IMR-90 (cell line): Measurements from ENCODE around the gene SPATC1L. TPM values are rescaled to one million over a fixed set of nuclear protein-coding genes. Genes with fewer than 3 reads are reported as not detected.

ENCODE experiments used
- ATAC-seq: fragments of 200-7000 bp; cut with Tn5 transposase; 2 replicates; pipeline ENCODE4 v1.9.1; 2020; ENCODE audit warnings: low read depth, mild to moderate bottlenecking, moderate library complexity
- BruUV-seq: library from RNA; stranded (reverse); fragments of 400-500 nt; replicated peaks from 2 replicates; lab custom pipeline; 2021; lab: Mats Ljungman, UMichigan
- CTCF ChIA-PET: fragments of 300-600 bp; formaldehyde crosslinking; extraction: SDS; loops from one replicate; lab custom pipeline; 2021; ENCODE audit warnings: antibody characterized with exemption; lab: Yijun Ruan, JAX
- POLR2A ChIA-PET: fragments of 300-600 bp; sonication (Branson Sonifier 250); formaldehyde crosslinking; loops from one replicate; lab custom pipeline; 2022; ENCODE audit warnings: antibody characterized with exemption; ENCODE audit not compliant: unreplicated experiment; lab: Charles Lee
- DNase-seq: peaks from one replicate; pipeline ENCODE4 v3.0.0; 2013
- H2AFZ ChIP-seq: replicated peaks from 2 replicates; pipeline ENCODE3; 2013; ENCODE audit warnings: low read length, mild to moderate bottlenecking; ENCODE audit not compliant: poor library complexity
- H2AK5ac ChIP-seq: 2 replicates; pipeline ENCODE4 v1.6.1; 2013; ENCODE audit warnings: low read depth, low read length, inconsistent platforms
- H2AK9ac ChIP-seq: replicated peaks from 2 replicates; pipeline ENCODE3; 2013; ENCODE audit warnings: mild to moderate bottlenecking, low read depth, low read length, moderate library complexity; ENCODE audit not compliant: poor library complexity
- H2BK120ac ChIP-seq: 2 replicates; pipeline ENCODE4 v1.6.1; 2013; ENCODE audit warnings: low read depth, low read length, inconsistent platforms
- H2BK15ac ChIP-seq: 3 replicates; pipeline ENCODE4 v1.6.1; 2013; ENCODE audit warnings: low read depth, low read length, inconsistent platforms
- H2BK20ac ChIP-seq: 2 replicates; pipeline ENCODE4 v1.6.1; 2013; ENCODE audit warnings: low read depth, mild to moderate bottlenecking, inconsistent platforms, low read length, moderate library complexity
- H2BK5ac ChIP-seq: 2 replicates; pipeline ENCODE4 v1.6.1; 2013; ENCODE audit warnings: mild to moderate bottlenecking, low read depth, low read length, inconsistent platforms; ENCODE audit not compliant: poor library complexity, severe bottlenecking
- H3K14ac ChIP-seq: replicated peaks from 2 replicates; pipeline ENCODE4 v1.6.1; 2013; ENCODE audit warnings: low read depth, low read length, inconsistent platforms
- H3K18ac ChIP-seq: 2 replicates; pipeline ENCODE4 v1.6.1; 2013; ENCODE audit warnings: low read depth, low read length, control low read depth
- H3K23ac ChIP-seq: 2 replicates; pipeline ENCODE4 v1.6.1; 2013; ENCODE audit warnings: low read depth, low read length, inconsistent platforms
- H3K27ac ChIP-seq: 2 replicates; pipeline ENCODE4 v1.5.1; 2013; ENCODE audit warnings: mild to moderate bottlenecking, control low read depth, low read length; ENCODE audit not compliant: insufficient read depth
- H3K27me3 ChIP-seq: 2 replicates; pipeline ENCODE4 v1.6.1; 2013; ENCODE audit warnings: low read length; ENCODE audit not compliant: control insufficient read depth, insufficient read depth
- H3K36me3 ChIP-seq: 2 replicates; pipeline ENCODE4 v1.6.1; 2013; ENCODE audit warnings: low read length, mixed read lengths; ENCODE audit not compliant: control insufficient read depth, insufficient read depth
- H3K4ac ChIP-seq: 2 replicates; pipeline ENCODE4 v1.6.1; 2013; ENCODE audit warnings: low read depth, low read length, inconsistent platforms
- H3K4me1 ChIP-seq: 2 replicates; pipeline ENCODE4 v1.6.1; 2013; ENCODE audit warnings: low read length, mixed read lengths; ENCODE audit not compliant: control insufficient read depth, insufficient read depth
- H3K4me2 ChIP-seq: 2 replicates; pipeline ENCODE4 v1.6.1; 2013; ENCODE audit warnings: low read depth, mild to moderate bottlenecking, control low read depth, low read length, moderate library complexity
- H3K4me3 ChIP-seq: 2 replicates; pipeline ENCODE4 v1.5.1; 2013; ENCODE audit warnings: low read depth, mild to moderate bottlenecking, control low read depth, low read length, moderate library complexity; ENCODE audit not compliant: insufficient read depth
- H3K56ac ChIP-seq: 2 replicates; pipeline ENCODE4 v1.6.1; 2013; ENCODE audit warnings: low read length, inconsistent platforms; ENCODE audit not compliant: insufficient read depth; ENCODE audit errors: extremely low read depth
- H3K79me1 ChIP-seq, 2 experiments: 2 replicates each; pipeline ENCODE4 v1.6.1; 2013; ENCODE audit warnings: low read length in 2 of 2, inconsistent platforms in 1 of 2, low read depth in 1 of 2
- H3K9ac ChIP-seq: 2 replicates; pipeline ENCODE4 v1.6.1; 2013; ENCODE audit warnings: low read depth, low read length, control low read depth
- H3K9me1 ChIP-seq: 2 replicates; pipeline ENCODE4 v1.6.1; 2013; ENCODE audit warnings: low read length, inconsistent platforms; ENCODE audit not compliant: insufficient read depth
- H3K9me3 ChIP-seq: 2 replicates; pipeline ENCODE4 v1.6.1; 2013; ENCODE audit warnings: low read length; ENCODE audit not compliant: control insufficient read depth, insufficient read depth
- H4K20me1 ChIP-seq: 2 replicates; pipeline ENCODE4 v1.6.1; 2013; ENCODE audit warnings: low read length, inconsistent platforms; ENCODE audit not compliant: insufficient read depth
- H4K5ac ChIP-seq: 2 replicates; pipeline ENCODE4 v1.6.1; 2013; ENCODE audit warnings: mild to moderate bottlenecking, low read depth, low read length, control low read depth
- H4K8ac ChIP-seq, 2 experiments: 2 replicates each; pipeline ENCODE4 v1.6.1; 2013; ENCODE audit warnings: low read depth in 2 of 2, low read length in 2 of 2, control low read depth in 1 of 2, inconsistent platforms in 1 of 2
- H4K91ac ChIP-seq: 2 replicates; pipeline ENCODE4 v1.6.1; 2013; ENCODE audit warnings: low read depth, low read length, inconsistent platforms; ENCODE audit not compliant: insufficient read depth
- BHLHE40 ChIP-seq: fragments of 150-350 bp; IDR thresholded peaks from 2 replicates; pipeline ENCODE4 v1.6.1; 2016; ENCODE audit warnings: mild to moderate bottlenecking, low read depth, low read length
- CEBPB ChIP-seq: IDR thresholded peaks from 2 replicates; pipeline ENCODE4 v1.6.1; 2012; ENCODE audit warnings: low read depth, low read length, improper control_type of control experiment
- CHD1 ChIP-seq: IDR thresholded peaks from 2 replicates; pipeline ENCODE4 v1.6.1; 2012; ENCODE audit warnings: low read depth, low read length, improper control_type of control experiment
- CTCF ChIP-seq: conservative IDR thresholded peaks from 2 replicates; pipeline ENCODE4 v1.5.1; 2012; ENCODE audit warnings: mild to moderate bottlenecking, low read depth, low read length, improper control_type of control experiment
- MAZ ChIP-seq: IDR thresholded peaks from 2 replicates; pipeline ENCODE4 v1.6.1; 2012; ENCODE audit warnings: low read depth, mild to moderate bottlenecking, low read length, improper control_type of control experiment, moderate library complexity, borderline replicate concordance
- POLR2A ChIP-seq: IDR thresholded peaks from 2 replicates; pipeline ENCODE4 v1.6.1; 2012; ENCODE audit warnings: mild to moderate bottlenecking, low read depth, low read length
- WGBS, 2 experiments: methylation state at CpG; one replicate each; pipeline versions ENCODE4 v1.1.5 to v1.1.7; 2013; ENCODE audit warnings: missing lambda C conversion rate in 2 of 2; ENCODE audit not compliant: insufficient read length in 1 of 2; ENCODE audit errors: extremely low coverage in 2 of 2; 5-methylcytosine and 5-hydroxymethylcytosine counted together
- dilution Hi-C: fragments of 300-500 bp; cut with HindIII; formaldehyde crosslinking; loops from one replicate; pipeline ENCODE4 v1.14.3; 2018; ENCODE audit warnings: low sequenced_read_pairs; ENCODE audit not compliant: unreplicated experiment
- in situ Hi-C: fragments of 300-500 bp; cut with MboI; formaldehyde crosslinking; loops from 3 replicates; pipeline ENCODE4 v1.14.3; 2019; ENCODE audit warnings: low sequenced_read_pairs, inconsistent platforms, mixed read lengths
- intact Hi-C: fragments of 100-400 bp; cut with micrococcal nuclease; formaldehyde crosslinking; loops from 2 replicates; pipeline ENCODE4 v1.10.0; 2022
- polyA plus RNA-seq, 3 experiments: library from polyadenylated mRNA; depleted of rRNA; stranded (reverse); fragments of >200 nt; gene quantifications; 2 replicates each; pipeline ENCODE4 v1.2.3, GENCODE V29; 2012; ENCODE audit warnings: low replicate concordance in 1 of 3
- total RNA-seq: library from RNA; depleted of rRNA; stranded (reverse); fragments of >200 nt; gene quantifications from 2 replicates; pipeline ENCODE4 v1.2.3, GENCODE V29; 2012

The SPATC1L gene
- total and polyA plus RNA-seq, 2 of the 4 experiments (the other 2 are of a cell fraction): 3.8 to 17.2 TPM

- POLR2A ChIA-PET: no interaction called here
- peaks cover 13% of the 10 kb centered on the region for H3K9me1 ChIP-seq
- 0 out of 2 replicates have a peak overlapping the region, but pooled peaks have one; percentile 8 for H2BK120ac ChIP-seq
- peak overlapping the region; percentile 97 for H3K4me2 ChIP-seq
- H4K91ac ChIP-seq: peak overlapping the region; percentile 31; the same call in 1 of the 2 replicates
- no peak overlapping the region for H2BK15ac ChIP-seq
- H2BK20ac ChIP-seq: no peak overlapping the region
- peak overlapping the region; percentile 71; the same call in 1 of the 2 replicates for H3K14ac ChIP-seq
- no peak overlapping the region for H2BK5ac ChIP-seq
- DNase-seq (no peak), ATAC-seq (peak; percentile 38)
- in situ Hi-C loops (no loop called here), dilution Hi-C loops (no loop called here), intact Hi-C loops (no loop called here)
- CTCF ChIA-PET: interaction anchor here (1.1 kb wide), 1 partner anchor 24 kb away, joined by 4 read pairs; no protein-coding TSS in a partner anchor
- H3K18ac ChIP-seq: peak overlapping the region; percentile 61
- peak overlapping the region; percentile 80; the same call in 1 of the 2 replicates for H3K27ac ChIP-seq
- H3K27me3 ChIP-seq: no peaks in the 10 kb centered on the region
- TF ChIP-seq BHLHE40 (no peak), CHD1 (no peak), CTCF (peak; percentile 60), MAZ (no peak), CEBPB (no peak), POLR2A (no peak)
- H3K9ac ChIP-seq: peak overlapping the region; percentile 87
- H2AK9ac ChIP-seq: peak overlapping the region; percentile 74
- peak overlapping the region; percentile 89 for H3K4ac ChIP-seq
- H3K36me3 ChIP-seq: peaks cover 13% of the 10 kb centered on the region
- no peak overlapping the region for H3K56ac ChIP-seq
- no peaks in the 10 kb centered on the region for H3K9me3 ChIP-seq
- H2AK5ac ChIP-seq: peak overlapping the region; percentile 70; the same call in 1 of the 2 replicates
- peak overlapping the region; percentile 55; the same call in 1 of the 2 replicates for H3K23ac ChIP-seq
- H4K5ac ChIP-seq: peak overlapping the region; percentile 51; the same call in 1 of the 2 replicates
- peak overlapping the region; percentile 95 for H3K4me3 ChIP-seq
- H3K4me1 ChIP-seq: peaks cover 13% of the 10 kb centered on the region
- H3K79me1 ChIP-seq: peaks cover 9 to 52% of the 10 kb centered on the region in 2 experiments; a peak in 3 of 4 replicates
- H4K8ac ChIP-seq: peak overlapping the region; percentile 79 to 81; a peak in 2 of 4 replicates
- peak overlapping the region; percentile 95 for H2AFZ ChIP-seq
- no TSS peak for BruUV-seq
- WGBS, 2 experiments: 2% methylated on average over 42 of the region's 72 CpGs; no CpG with 5 or more reads in 1 of the 2 experiments
- H4K20me1 ChIP-seq: peaks cover 19% of the 10 kb centered on the region; the same call in 1 of the 2 replicates
Observed at GRCh38 chr21:46229133-46229922, 45.1 kb upstream of the SPATC1L start.
